Brain microvascular endothelial cell (primary cell): ENCODE results near the gene RAPSN.

Experiments
- DNase-seq: peaks from one replicate; pipeline ENCODE4 v3.0.0-alpha.2; 2020
- H3K27ac ChIP-seq: fragments of 250-450 bp; sonication (Bioruptor Pico); 2 replicates; pipeline ENCODE4 v1.5.1; 2020; ENCODE audit warnings: mild to moderate bottlenecking, moderate library complexity
- H3K27me3 ChIP-seq: fragments of 250-450 bp; sonication (Bioruptor Pico); replicated peaks from 2 replicates; pipeline ENCODE4 v1.5.1; 2020; ENCODE audit warnings: mild to moderate bottlenecking
- H3K36me3 ChIP-seq: fragments of 250-450 bp; sonication (Bioruptor Pico); replicated peaks from 2 replicates; pipeline ENCODE4 v1.5.1; 2020; ENCODE audit warnings: mild to moderate bottlenecking
- H3K4me3 ChIP-seq: 2 replicates; pipeline ENCODE4 v1.5.1; 2011; ENCODE audit warnings: low read depth, mild to moderate bottlenecking, control low read depth, low read length, moderate library complexity
- in situ Hi-C: cut with HindIII; loops from 2 replicates; pipeline ENCODE4 v1.10.0; 2017; ENCODE audit warnings: low sequenced_read_pairs, low pct_ligation_motif_present
- TF ChIP-seq, protein P1 (sequence below): IDR thresholded peaks from 2 replicates; pipeline ENCODE4 v1.5.1; 2011; ENCODE audit warnings: low read depth, mild to moderate bottlenecking, moderate library complexity, low read length, control low read depth, inconsistent platforms; ENCODE audit errors: missing control alignments

RAPSN gene

DNA sequence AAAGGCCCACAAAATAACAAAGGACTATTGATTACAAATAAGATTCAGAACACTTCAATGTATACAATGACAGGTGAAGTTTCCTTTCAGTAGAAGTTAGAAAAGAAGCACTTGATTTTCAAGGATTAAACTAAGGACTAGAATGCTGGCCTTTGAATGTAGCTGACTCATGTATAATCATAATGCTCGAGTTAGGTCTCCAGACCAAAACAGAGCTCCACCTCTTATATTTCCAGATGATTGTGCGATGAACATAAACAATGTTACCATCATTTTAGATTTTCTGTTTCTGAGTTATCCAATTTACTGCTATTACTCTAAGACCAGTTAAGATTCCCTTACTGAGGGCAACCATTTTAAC, 40.4 kb upstream of the RAPSN start:
- peaks cover 27% of the 10 kb centered on the region for H3K36me3 ChIP-seq
- TF ChIP-seq, protein P1, sequence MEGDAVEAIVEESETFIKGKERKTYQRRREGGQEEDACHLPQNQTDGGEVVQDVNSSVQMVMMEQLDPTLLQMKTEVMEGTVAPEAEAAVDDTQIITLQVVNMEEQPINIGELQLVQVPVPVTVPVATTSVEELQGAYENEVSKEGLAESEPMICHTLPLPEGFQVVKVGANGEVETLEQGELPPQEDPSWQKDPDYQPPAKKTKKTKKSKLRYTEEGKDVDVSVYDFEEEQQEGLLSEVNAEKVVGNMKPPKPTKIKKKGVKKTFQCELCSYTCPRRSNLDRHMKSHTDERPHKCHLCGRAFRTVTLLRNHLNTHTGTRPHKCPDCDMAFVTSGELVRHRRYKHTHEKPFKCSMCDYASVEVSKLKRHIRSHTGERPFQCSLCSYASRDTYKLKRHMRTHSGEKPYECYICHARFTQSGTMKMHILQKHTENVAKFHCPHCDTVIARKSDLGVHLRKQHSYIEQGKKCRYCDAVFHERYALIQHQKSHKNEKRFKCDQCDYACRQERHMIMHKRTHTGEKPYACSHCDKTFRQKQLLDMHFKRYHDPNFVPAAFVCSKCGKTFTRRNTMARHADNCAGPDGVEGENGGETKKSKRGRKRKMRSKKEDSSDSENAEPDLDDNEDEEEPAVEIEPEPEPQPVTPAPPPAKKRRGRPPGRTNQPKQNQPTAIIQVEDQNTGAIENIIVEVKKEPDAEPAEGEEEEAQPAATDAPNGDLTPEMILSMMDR = no peak

DNA sequence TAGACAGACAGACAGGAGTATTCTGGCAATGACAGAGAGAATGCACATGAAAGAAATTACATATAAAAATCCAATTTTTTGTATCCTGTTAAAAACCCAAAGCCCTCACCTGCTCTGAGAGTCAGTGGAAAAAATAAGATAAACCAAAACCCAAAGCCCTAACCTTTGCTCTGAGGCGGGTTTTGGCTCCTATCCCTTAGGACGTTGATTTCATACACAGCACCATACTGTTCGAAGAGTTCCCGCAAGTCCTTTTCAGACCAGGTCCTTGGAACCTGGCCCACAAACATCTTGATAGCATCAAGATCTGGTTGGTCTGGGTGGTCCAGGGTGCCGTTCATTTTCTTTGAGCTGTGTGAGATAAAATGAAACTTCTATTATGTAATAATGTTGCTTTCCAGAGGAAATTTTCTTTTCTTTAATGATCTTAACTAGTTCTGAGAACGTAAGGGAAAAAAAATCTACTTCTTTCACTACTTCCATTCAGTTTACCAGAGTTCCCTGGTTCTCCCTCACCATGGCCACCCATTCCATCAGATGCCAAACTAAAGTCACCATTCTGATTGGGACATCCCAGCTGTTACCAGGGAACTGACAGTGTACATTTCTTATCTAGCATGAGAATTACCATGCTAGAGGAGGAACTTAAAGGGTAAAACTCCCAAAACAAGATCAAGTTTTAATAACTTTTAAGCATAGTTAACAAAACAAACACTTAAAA, 39.9 kb upstream of the RAPSN start:
- peaks cover 28% of the 10 kb centered on the region for H3K36me3 ChIP-seq
- TF ChIP-seq, protein P1 = no peak

More for the DNA sequence above, 40.4 kb upstream of the RAPSN start:
- no peak overlapping the region for H3K4me3 ChIP-seq
- peak overlapping the region; percentile 15 for H3K27ac ChIP-seq
- in situ Hi-C loops = no loop called here
- H3K27me3 ChIP-seq = no peaks in the 10 kb centered on the region
- DNase-seq = no peak

DNA sequence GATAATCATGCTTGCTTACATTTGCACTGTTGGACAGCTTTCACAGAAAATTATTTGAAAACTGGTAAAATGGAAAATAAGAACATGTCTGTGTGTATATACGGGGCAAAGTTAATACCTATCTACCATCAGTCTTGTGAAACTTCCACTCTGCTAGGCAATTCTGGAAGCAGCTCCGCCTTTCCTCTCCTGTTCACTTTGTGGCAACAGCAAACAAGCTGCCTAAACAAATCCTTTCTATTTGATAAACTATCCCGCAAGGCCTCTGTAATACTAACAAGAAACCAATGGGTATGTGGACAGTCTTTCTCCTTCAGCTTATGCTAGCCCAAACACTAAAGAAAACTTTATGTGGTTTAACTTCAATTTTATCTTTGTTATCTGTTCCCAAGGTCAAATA, 39.2 kb upstream of the RAPSN start:
- in situ Hi-C loops = no loop called here
- no peak overlapping the region for H3K27ac ChIP-seq
- H3K36me3 ChIP-seq = peaks cover 34% of the 10 kb centered on the region

More for the DNA sequence above, 39.9 kb upstream of the RAPSN start:
- H3K27ac ChIP-seq = peak overlapping the region; percentile 15
- no peak overlapping the region for H3K4me3 ChIP-seq
- H3K27me3 ChIP-seq = no peaks in the 10 kb centered on the region
- DNase-seq = no peak
- in situ Hi-C loops = no loop called here

DNA sequence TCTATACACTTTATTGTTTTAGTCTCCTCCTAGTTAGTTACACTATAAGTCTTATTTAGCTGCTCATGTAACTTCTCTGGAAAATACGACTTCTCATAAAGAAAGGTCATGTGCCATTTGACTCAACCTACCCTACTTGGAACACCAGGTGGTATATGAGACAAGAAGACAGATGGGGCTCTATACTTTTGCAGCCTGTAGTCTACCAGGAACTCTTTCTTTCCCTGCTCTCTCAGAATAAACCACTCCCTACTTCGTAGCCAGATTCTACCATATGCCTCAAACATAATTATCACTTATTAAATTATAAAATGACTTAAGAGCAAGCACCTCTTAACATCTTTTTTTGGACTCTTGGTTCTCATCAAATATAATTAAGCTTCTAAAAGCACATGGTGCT, 38.5 kb upstream of the RAPSN start:
- in situ Hi-C loops = no loop called here
- Histone ChIP-seq H3K27me3 (no peaks in the 10 kb centered on the region), H3K4me3 (no peak overlapping the region), H3K36me3 (peaks cover 41% of the 10 kb centered on the region), H3K27ac (no peak overlapping the region)
- TF ChIP-seq, protein P1 = no peak
- DNase-seq = no peak

More for the DNA sequence above, 39.2 kb upstream of the RAPSN start:
- Histone ChIP-seq H3K4me3 (no peak overlapping the region), H3K27me3 (no peaks in the 10 kb centered on the region)
- no peak for DNase-seq
- TF ChIP-seq, protein P1 = no peak

DNA sequence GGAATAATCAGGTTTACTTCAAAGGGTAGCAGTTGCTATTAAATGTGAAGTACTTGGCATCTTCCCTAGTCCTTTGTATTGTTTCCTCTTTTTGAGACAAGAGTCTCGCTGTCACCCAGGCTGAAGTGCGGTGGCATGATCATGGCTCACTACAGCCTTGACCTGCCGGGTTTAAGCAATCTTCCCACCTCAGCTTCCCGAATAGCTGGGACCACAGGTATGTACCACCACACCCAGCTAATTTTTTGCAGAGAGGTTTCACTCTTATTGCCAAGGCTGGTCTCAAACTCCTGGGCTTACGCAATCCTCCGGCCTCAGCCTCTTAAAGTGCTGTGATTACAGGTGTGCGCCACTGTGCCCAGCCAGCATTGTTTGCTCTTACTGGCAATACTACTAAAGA, 36.2 kb upstream of the RAPSN start:
- H3K27me3 ChIP-seq = no peaks in the 10 kb centered on the region
- H3K27ac ChIP-seq = no peak overlapping the region
- in situ Hi-C loops = no loop called here
- TF ChIP-seq, protein P1 = no peak
- H3K36me3 ChIP-seq = peaks cover 53% of the 10 kb centered on the region
- no peak for DNase-seq
- H3K4me3 ChIP-seq = no peak overlapping the region

DNA sequence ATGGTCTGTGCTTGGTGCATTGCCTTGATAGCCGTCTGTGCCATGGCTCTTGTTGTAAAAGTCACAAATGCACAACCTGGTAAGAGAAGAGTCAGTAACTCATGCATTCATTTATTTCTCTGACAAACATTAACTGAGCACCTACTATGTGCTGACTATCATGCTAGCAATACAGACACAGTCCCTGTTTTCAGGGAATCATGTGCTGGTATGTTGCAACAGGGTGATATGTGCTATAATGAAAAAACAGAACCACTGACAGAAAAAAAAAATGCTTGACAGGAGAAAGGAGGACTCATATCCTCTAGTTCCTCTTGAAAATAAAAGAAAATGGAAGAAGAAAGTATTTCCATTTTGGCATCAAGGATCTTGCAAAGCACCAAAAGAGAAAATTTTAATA, 34.5 kb upstream of the RAPSN start:
- no peak for DNase-seq
- H3K4me3 ChIP-seq = no peak overlapping the region
- in situ Hi-C loops = no loop called here
- no peaks in the 10 kb centered on the region for H3K27me3 ChIP-seq
- H3K36me3 ChIP-seq = peaks cover 63% of the 10 kb centered on the region
- TF ChIP-seq, protein P1 = no peak
- no peak overlapping the region for H3K27ac ChIP-seq
